ENCODE data around the gene SYTL2.
"Not testable (repeated sequence)": the region's sequence is repeated elsewhere in the genome, so short reads cannot be mapped to it uniquely, and the experiment has no call there.

GRCh38 chr11:85777603-85777972 is 33.4 kb downstream of the SYTL2 start:
- TF ChIP-seq CTCF (conservative IDR thresholded peaks at IDR 0.05; ENCODE audit: low read depth, low read length); EZH2phosphoT487 (IDR thresholded peaks at IDR 0.05; ENCODE audit: borderline replicate concordance, low read length): not testable (repeated sequence)

All from PC-3 (cell line).